GM21360 (cell line): ENCODE measurements around the gene AUTS2.

Experiments
- ATAC-seq: cut with Tn5 transposase; IDR thresholded peaks from one replicate; pipeline ENCODE4 v1.9.1; 2021; ENCODE audit warnings: mild to moderate bottlenecking, moderate library complexity; ENCODE audit not compliant: unreplicated experiment

Gene AUTS2

DNA sequence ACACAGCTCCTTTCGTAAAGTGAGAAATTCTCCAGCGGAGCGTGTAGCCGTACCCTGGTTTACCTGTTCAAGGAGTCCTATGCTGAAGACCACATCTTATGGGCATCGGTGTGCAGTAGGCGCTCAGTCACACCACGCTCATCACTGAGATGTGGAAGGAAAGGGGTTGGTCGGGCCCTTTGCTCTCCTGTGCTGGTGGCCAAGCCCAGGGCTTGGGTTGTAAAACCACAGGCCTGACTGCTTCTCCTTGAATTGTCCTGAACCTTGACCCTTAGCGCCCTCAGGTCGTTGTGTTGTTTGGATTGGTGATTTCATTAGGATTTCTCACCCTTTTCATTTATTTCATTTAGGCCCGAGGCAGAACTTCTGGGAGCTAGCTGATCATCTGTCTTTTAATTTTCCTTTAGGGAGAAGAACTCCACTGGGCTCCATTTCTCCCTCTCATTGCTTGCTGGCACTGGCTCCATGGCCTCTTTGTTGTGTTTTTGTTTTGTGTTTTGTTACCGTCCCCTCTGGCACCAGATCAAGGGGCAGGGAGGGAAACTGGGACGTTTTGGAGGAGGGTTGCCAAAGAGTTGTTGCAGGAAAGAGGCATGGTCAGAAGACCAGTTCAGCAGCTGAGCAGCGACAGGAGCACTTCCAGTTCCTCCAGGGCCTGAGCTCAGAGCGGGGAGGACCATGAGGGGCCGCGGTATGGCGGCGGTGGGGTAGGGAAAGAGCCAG is 1022.2 kb downstream of the AUTS2 start:
- ATAC-seq: no peak

- ATAC-seq: no peak
These were observed 1023.8 kb downstream of the AUTS2 start for GRCh38 chr7:70621954-70622600.

GRCh38 chr7:70622936-70623335 is 1024.7 kb downstream of the AUTS2 start:
- no peak for ATAC-seq

- no peak for ATAC-seq
These were observed 1026.3 kb downstream of the AUTS2 start for GRCh38 chr7:70624500-70625103.

- ATAC-seq: no peak
These were observed 1029.2 kb downstream of the AUTS2 start for GRCh38 chr7:70627461-70627860.

- ATAC-seq: no peak
These were observed 1032.2 kb downstream of the AUTS2 start for GRCh38 chr7:70630440-70630817.

DNA sequence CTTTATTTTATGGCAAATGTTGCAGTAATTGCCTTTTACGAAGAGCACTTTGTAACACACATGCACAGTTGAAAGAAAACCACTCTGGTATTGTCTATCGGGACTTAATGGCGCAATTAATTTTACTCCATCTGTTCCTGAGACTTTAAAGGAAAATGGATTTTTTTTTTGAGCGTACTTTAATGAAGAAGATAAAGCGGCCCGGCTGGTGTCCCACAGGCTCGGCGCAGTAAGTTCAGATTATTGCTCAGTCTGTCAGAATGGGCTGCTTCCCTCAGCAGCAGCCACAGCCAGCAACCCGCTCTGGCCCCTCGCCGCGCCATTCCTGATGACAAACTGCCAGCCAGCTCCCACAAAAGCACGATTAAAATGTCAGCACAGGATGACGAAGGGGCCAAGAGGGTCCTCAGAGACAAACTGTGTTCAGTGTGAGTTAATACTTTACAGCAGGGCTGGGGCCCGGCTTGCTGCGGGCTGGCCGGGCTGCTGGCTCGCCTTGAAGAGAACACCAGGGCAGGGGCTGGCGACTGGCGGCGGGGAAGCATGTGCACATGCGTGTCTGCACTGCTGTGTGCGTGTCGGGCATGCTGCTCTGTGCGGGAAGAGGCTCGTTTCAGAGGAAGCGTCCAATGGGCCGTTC is 1032.7 kb downstream of the AUTS2 start:
- no peak for ATAC-seq

- no peak for ATAC-seq
These were observed 1033.4 kb downstream of the AUTS2 start for GRCh38 chr7:70631718-70632117.

GRCh38 chr7:70632400-70632799 is 1034.1 kb downstream of the AUTS2 start:
- ATAC-seq: no peak

GRCh38 chr7:70634071-70634470 is 1035.8 kb downstream of the AUTS2 start:
- ATAC-seq: no peak

DNA sequence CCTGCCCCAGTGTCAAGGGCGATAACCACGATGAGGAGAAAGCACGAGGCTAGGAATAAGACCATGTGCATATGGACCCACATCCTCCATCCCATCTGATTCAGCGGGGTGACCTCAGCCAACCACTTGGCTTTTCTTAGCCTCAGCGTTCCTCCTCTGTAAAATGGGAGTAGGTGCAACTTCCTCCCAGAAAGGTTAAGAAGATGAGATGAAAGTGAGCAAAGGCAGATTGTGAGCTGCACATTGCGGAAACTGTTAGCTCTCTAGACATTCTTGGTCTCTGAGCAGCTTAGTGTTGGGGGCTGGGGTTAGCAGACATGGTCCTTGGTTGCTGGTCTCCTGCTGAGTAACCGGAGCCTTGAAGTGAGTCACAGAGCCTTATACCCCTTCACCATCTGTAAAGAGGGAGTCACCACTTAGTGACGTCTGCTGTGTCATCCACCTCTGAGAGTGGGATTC is 1036.4 kb downstream of the AUTS2 start:
- ATAC-seq: no peak

GRCh38 chr7:70635633-70636032 is 1037.4 kb downstream of the AUTS2 start:
- ATAC-seq: no peak

- no peak for ATAC-seq
These were observed 1037.9 kb downstream of the AUTS2 start for GRCh38 chr7:70636169-70636568.

DNA sequence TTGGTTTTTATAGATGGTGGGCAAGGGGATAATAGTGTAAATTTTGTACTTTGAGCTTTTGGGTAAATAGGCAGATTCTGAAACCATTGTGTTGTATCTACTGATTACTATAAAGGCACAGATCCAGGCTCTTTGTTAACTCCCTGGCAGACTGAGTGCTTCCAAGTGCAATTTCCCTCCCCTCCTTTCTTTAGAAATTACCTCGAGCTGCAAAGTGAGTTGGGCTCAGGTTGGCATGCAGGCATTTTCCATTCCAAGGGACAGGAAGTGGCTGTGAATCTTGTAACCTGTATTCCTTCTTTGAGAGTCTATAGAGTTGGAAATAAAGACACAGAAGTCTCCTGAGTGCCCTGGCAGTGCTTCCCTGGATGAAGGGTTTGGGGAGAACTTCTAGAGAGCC is 1039.5 kb downstream of the AUTS2 start:
- ATAC-seq: no peak

- ATAC-seq: no peak
These were observed 1040.2 kb downstream of the AUTS2 start for GRCh38 chr7:70638158-70639107.

GRCh38 chr7:70640266-70640833 is 1042.1 kb downstream of the AUTS2 start:
- no peak for ATAC-seq

- no peak for ATAC-seq
These were observed 1043.6 kb downstream of the AUTS2 start for GRCh38 chr7:70641882-70642281.

DNA sequence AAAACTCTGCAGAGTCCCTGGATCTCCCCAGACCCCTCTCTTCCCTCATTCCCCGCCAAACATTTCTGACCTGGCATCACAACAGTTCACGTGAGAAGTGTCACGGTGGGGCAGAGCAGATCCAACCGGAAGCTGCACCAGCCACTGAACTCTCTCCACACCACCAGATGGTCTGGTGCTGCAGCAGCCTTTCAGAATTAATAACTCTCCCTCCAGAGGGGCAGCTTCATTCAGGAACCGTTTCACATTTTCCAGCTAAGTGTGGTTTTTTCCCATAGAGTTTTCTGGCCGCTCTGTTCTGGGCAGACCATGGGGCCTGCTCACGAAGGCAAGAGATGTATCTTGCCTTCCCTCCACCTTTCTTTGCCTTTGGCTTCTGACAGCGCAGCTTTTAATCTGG is 1047.0 kb downstream of the AUTS2 start:
- no peak for ATAC-seq

GRCh38 chr7:70645876-70646351 is 1047.6 kb downstream of the AUTS2 start:
- ATAC-seq: no peak
